Caco-2 (cell line): ENCODE measurements around the gene DNMBP. TPM values are rescaled to one million over a fixed set of nuclear protein-coding genes. Genes with fewer than 3 reads are reported as not detected.

Experiments used
- BruUV-seq: library from RNA; stranded (reverse); fragments of 400-500 nt; replicated peaks from 2 replicates; lab custom pipeline; 2021; lab: Mats Ljungman, UMichigan
- CTCF ChIA-PET: fragments of 300-600 bp; sonication (Branson Sonifier 250); formaldehyde crosslinking; loops from one replicate; lab custom pipeline; 2022; ENCODE audit warnings: antibody characterized with exemption; lab: Charles Lee
- POLR2A ChIA-PET: fragments of 300-600 bp; sonication (Branson Sonifier 250); formaldehyde crosslinking; loops from one replicate; lab custom pipeline; 2022; ENCODE audit warnings: antibody characterized with exemption; lab: Charles Lee
- DNase-seq, 2 experiments: peaks; one replicate each; pipeline versions ENCODE4 v3.0.0 to v3.0.0-alpha.2; 2020 to 2022
- H3K27me3 ChIP-seq: replicated peaks from 2 replicates; pipeline ENCODE4 v1.6.0; 2011; ENCODE audit warnings: low read length; ENCODE audit not compliant: control insufficient read depth, insufficient read depth
- H3K36me3 ChIP-seq: 2 replicates; pipeline ENCODE4 v1.5.1; 2011; ENCODE audit warnings: low read length; ENCODE audit not compliant: control insufficient read depth, insufficient read depth
- H3K4me1 ChIP-seq: fragments of 250-450 bp; sonication (Bioruptor Pico); 2 replicates; pipeline ENCODE4 v1.5.1; 2020; ENCODE audit warnings: mild to moderate bottlenecking
- H3K4me3 ChIP-seq: 2 replicates; pipeline ENCODE4 v1.5.1; 2011; ENCODE audit warnings: low read depth, mild to moderate bottlenecking, control low read depth, low read length
- H3K9me3 ChIP-seq: fragments of 250-450 bp; sonication (Bioruptor Pico); 2 replicates; pipeline ENCODE4 v1.5.1; 2020; ENCODE audit warnings: mild to moderate bottlenecking, moderate library complexity
- H3K27ac Mint-ChIP-seq: one replicate; pipeline ENCODE4 v1.8.0; 2022; ENCODE audit warnings: mixed read lengths; ENCODE audit not compliant: unreplicated experiment
- H3K27me3 Mint-ChIP-seq: one replicate; pipeline ENCODE4 v1.8.0; 2022; ENCODE audit warnings: mixed read lengths; ENCODE audit not compliant: insufficient read depth, unreplicated experiment
- H3K36me3 Mint-ChIP-seq: one replicate; pipeline ENCODE4 v1.8.0; 2022; ENCODE audit warnings: mild to moderate bottlenecking, mixed read lengths; ENCODE audit not compliant: insufficient read depth, unreplicated experiment
- H3K4me1 Mint-ChIP-seq: one replicate; pipeline ENCODE4 v1.8.0; 2022; ENCODE audit warnings: low read depth, mixed read lengths; ENCODE audit not compliant: unreplicated experiment
- H3K4me3 Mint-ChIP-seq: one replicate; pipeline ENCODE4 v1.8.0; 2022; ENCODE audit warnings: mild to moderate bottlenecking, moderate library complexity, mixed read lengths; ENCODE audit not compliant: unreplicated experiment
- H3K9me3 Mint-ChIP-seq: one replicate; pipeline ENCODE4 v1.8.0; 2022; ENCODE audit warnings: mixed read lengths; ENCODE audit not compliant: unreplicated experiment
- intact Hi-C: fragments of 100-400 bp; cut with micrococcal nuclease; formaldehyde crosslinking; loops from one replicate; pipeline ENCODE4 v1.10.0; 2022; ENCODE audit not compliant: unreplicated experiment
- total RNA-seq: library from RNA; stranded (reverse); gene quantifications from 2 replicates; pipeline ENCODE4 v1.2.3, GENCODE V29; 2022
- TF ChIP-seq, protein P1 (sequence below), 2 experiments: fragments of 200-600 bp in 1 of 2; IDR thresholded peaks; 1 replicate in 1 of 2; 2 replicates in 1 of 2; pipeline versions ENCODE4 v1.5.1 to v1.8.0; 2011 to 2022; ENCODE audit warnings: antibody characterized with exemption in 1 of 2, control low read depth in 1 of 2, inconsistent platforms in 1 of 2, low read depth in 1 of 2, low read length in 1 of 2, mild to moderate bottlenecking in 1 of 2, moderate library complexity in 1 of 2; ENCODE audit not compliant: insufficient read depth in 1 of 2, severe bottlenecking in 1 of 2, unreplicated experiment in 1 of 2

The DNMBP gene
- total RNA-seq, 1 experiment from 2014 or later: 30.6 TPM

DNA sequence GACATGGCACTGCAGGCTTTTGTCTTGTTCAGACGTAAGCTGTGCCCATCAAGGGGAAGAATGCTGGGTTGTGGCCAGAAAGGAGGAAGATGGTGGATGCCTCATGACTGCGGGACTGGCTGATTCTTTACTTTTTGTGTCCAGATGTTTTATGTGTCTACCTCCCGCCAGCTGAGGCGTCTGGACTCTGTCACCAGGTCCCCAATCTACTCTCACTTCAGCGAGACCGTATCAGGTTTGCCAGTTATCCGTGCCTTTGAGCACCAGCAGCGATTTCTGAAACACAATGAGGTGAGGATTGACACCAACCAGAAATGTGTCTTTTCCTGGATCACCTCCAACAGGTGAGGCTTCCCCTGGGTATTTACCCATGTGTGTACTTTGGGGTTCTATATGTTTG is 173.8 kb downstream of the DNMBP start:
- Mint-ChIP-seq H3K9me3 (no peaks in the 10 kb centered on the region), H3K4me3 (no peak overlapping the region), H3K36me3 (peaks cover 60% of the 10 kb centered on the region), H3K27ac (no peak overlapping the region), H3K4me1 (no peaks in the 10 kb centered on the region), H3K27me3 (no peaks in the 10 kb centered on the region)
- no peak for DNase-seq
- ChIA-PET POLR2A (no interaction called here), CTCF (no interaction called here)
- no peaks in the 10 kb centered on the region for H3K9me3 ChIP-seq
- H3K4me3 ChIP-seq: no peak overlapping the region
- H3K27me3 ChIP-seq: no peaks in the 10 kb centered on the region
- H3K4me1 ChIP-seq: no peaks in the 10 kb centered on the region
- TF ChIP-seq, protein P1, sequence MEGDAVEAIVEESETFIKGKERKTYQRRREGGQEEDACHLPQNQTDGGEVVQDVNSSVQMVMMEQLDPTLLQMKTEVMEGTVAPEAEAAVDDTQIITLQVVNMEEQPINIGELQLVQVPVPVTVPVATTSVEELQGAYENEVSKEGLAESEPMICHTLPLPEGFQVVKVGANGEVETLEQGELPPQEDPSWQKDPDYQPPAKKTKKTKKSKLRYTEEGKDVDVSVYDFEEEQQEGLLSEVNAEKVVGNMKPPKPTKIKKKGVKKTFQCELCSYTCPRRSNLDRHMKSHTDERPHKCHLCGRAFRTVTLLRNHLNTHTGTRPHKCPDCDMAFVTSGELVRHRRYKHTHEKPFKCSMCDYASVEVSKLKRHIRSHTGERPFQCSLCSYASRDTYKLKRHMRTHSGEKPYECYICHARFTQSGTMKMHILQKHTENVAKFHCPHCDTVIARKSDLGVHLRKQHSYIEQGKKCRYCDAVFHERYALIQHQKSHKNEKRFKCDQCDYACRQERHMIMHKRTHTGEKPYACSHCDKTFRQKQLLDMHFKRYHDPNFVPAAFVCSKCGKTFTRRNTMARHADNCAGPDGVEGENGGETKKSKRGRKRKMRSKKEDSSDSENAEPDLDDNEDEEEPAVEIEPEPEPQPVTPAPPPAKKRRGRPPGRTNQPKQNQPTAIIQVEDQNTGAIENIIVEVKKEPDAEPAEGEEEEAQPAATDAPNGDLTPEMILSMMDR (IDR thresholded peaks at IDR 0.05; ENCODE audit: insufficient read depth in 1 of 2, low read depth in 1 of 2, low read length in 1 of 2, severe bottlenecking in 1 of 2, unreplicated experiment in 1 of 2): no peak
- intact Hi-C loops: no loop called here
- peaks cover 9% of the 10 kb centered on the region for H3K36me3 ChIP-seq
- no TSS peak for BruUV-seq

DNA sequence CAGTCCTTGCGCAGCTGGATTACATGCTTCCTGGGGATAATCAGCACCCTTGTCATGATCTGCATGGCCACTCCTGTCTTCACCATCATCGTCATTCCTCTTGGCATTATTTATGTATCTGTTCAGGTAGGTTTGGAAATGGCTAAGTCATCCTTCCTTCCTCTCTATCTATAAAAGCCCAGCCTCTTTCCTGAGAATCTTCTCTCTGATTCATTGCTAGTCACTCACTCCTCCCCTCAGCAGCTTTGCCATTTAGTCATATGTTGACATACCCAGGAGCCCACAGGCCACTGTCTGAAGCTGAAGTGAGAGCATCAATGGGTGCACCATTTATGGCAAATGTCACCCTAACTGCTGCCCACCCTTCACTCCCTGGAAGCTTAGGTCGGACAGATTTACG is 175.3 kb downstream of the DNMBP start:
- TF ChIP-seq, protein P1 (IDR thresholded peaks at IDR 0.05; ENCODE audit: insufficient read depth in 1 of 2, low read depth in 1 of 2, low read length in 1 of 2, severe bottlenecking in 1 of 2, unreplicated experiment in 1 of 2): no peak
- H3K27me3 ChIP-seq: no peaks in the 10 kb centered on the region
- peaks cover 9% of the 10 kb centered on the region for H3K36me3 ChIP-seq
- peaks cover 69% of the 10 kb centered on the region for H3K36me3 Mint-ChIP-seq
- no peaks in the 10 kb centered on the region for H3K27me3 Mint-ChIP-seq
- H3K27ac Mint-ChIP-seq: no peak overlapping the region
- no peak overlapping the region for H3K4me3 ChIP-seq
- no peaks in the 10 kb centered on the region for H3K4me1 Mint-ChIP-seq
- BruUV-seq: no TSS peak
- ChIA-PET POLR2A (no interaction called here), CTCF (no interaction called here)
- no peaks in the 10 kb centered on the region for H3K9me3 Mint-ChIP-seq
- no peak overlapping the region for H3K4me3 Mint-ChIP-seq
- no peaks in the 10 kb centered on the region for H3K9me3 ChIP-seq
- DNase-seq: no peak
- H3K4me1 ChIP-seq: no peaks in the 10 kb centered on the region
- intact Hi-C loops: no loop called here

DNA sequence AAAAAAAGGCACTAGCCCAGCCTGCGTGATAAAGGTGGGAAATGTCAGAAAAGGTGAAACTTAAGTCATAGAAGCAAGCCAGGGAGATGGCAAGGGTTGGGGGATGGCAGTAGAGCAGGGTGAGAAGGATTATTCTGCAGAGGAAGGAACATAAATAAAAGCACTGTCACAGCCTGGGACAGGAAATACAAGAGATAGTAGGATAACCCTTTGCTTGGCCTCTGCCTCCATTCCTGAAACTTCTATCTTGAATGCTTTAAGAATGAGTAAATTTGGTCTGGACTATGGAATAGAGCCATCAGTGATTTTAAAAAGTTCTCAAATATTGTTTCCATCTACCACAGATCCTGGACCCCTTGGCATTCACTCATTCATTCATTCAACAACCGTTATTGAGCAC is 177.3 kb downstream of the DNMBP start:
- H3K4me1 Mint-ChIP-seq: no peaks in the 10 kb centered on the region
- intact Hi-C loops: no loop called here
- Histone ChIP-seq H3K9me3 (no peaks in the 10 kb centered on the region), H3K4me1 (no peaks in the 10 kb centered on the region), H3K4me3 (no peak overlapping the region), H3K36me3 (peaks cover 13% of the 10 kb centered on the region), H3K27me3 (no peaks in the 10 kb centered on the region)
- no peaks in the 10 kb centered on the region for H3K9me3 Mint-ChIP-seq
- BruUV-seq: no TSS peak
- TF ChIP-seq, protein P1 (IDR thresholded peaks at IDR 0.05; ENCODE audit: insufficient read depth in 1 of 2, low read depth in 1 of 2, low read length in 1 of 2, severe bottlenecking in 1 of 2, unreplicated experiment in 1 of 2): no peak
- CTCF ChIA-PET: no interaction called here
- H3K36me3 Mint-ChIP-seq: peaks cover 85% of the 10 kb centered on the region
- no peak overlapping the region for H3K27ac Mint-ChIP-seq
- no peaks in the 10 kb centered on the region for H3K27me3 Mint-ChIP-seq
- DNase-seq: no peak
- POLR2A ChIA-PET: no interaction called here
- H3K4me3 Mint-ChIP-seq: no peak overlapping the region
